Sigmoid colon (tissue), 4 donors: ENCODE measurements around the gene GBX1.

Source experiments
- CTCF ChIP-seq, 4 experiments: fragments of 450-650 bp in 3 of 4; fragments of 200-600 bp in 1 of 4; IDR thresholded peaks; one replicate each; pipeline ENCODE4 v1.5.1; 2016 to 2019; ENCODE audit warnings: antibody characterized with exemption in 4 of 4, mild to moderate bottlenecking in 3 of 4, moderate library complexity in 2 of 4
- EP300 ChIP-seq, 4 donors: sonication (generic); formaldehyde crosslinking; IDR thresholded peaks; one replicate each; pipeline ENCODE4 v1.6.1; 2017; ENCODE audit warnings: antibody characterized with exemption in 4 of 4
- POLR2A ChIP-seq, 2 donors: fragments of 450-650 bp; IDR thresholded peaks; one replicate each; pipeline ENCODE4 v1.6.1; 2016; ENCODE audit warnings: antibody characterized with exemption in 2 of 2, mild to moderate bottlenecking in 2 of 2, moderate library complexity in 2 of 2
- POLR2AphosphoS5 ChIP-seq, 4 donors: sonication (generic); formaldehyde crosslinking; IDR thresholded peaks; one replicate each; pipeline ENCODE4 v1.6.1; 2017; ENCODE audit warnings: antibody characterized with exemption in 4 of 4

- TF ChIP-seq CTCF (IDR thresholded peaks at IDR 0.05) (no peak), POLR2A (IDR thresholded peaks at IDR 0.05) (no peak), POLR2AphosphoS5 (IDR thresholded peaks at IDR 0.05) (no peak), EP300 (IDR thresholded peaks at IDR 0.05) (no peak)
Measured at GRCh38 chr7:151210087-151210854, 42.8 kb upstream of the GBX1 start, which contains the start of gene H2BK1.
